ENCODE data around the gene CDYL2.

DNA sequence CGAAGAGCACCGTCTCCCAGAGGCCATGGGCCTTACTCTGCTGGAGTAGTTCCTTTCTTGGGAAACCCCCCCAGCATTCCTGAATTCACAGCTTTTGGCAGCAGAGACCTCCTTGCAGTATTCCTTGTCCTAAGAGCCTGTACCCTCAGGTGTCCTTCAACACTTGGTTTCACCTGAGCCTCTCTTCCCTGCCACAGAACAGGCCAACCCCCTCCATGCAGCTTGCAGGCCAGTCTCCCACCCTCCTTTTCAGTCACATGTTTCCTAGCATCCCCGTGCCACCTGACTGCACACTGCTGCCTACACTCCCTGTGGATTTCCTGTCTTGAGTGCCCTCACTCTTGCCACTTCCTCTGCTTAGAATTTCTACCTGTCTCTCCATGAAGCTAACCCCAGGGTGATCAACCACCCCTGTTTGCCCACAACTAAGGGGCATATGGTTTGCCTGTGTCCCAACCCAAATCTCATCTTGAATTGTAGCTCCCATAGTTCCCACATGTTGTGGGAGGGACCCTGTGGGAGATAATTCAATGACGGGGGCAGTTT lies 198.1 kb downstream of the CDYL2 start:
- no peak for TF ChIP-seq CTCF (IDR thresholded peaks at IDR 0.05)
- no peak for TF ChIP-seq ZFX (IDR thresholded peaks at IDR 0.05; ENCODE audit: borderline replicate concordance)

Measured in 22Rv1 (cell line).